ENCODE results near the gene RPL37A.

RPL37A gene

GRCh38 chr2:216549926-216550690 is 51.5 kb downstream of the RPL37A start:
- no peak for DNase-seq

GRCh38 chr2:216551234-216552068 is 52.8 kb downstream of the RPL37A start:
- no peak for DNase-seq

- DNase-seq: no peak
Observed at GRCh38 chr2:216553093-216553478, 54.4 kb downstream of the RPL37A start.

Measured in NCI-H748 treated with DMSO at 0.1 percent for 48 hours (cell line).